ENCODE results near the gene DUOXA2.
"Not testable (repeated sequence)": the region's sequence is repeated elsewhere in the genome, so short reads cannot be mapped to it uniquely, and the experiment has no call there.

Gene DUOXA2

DNA sequence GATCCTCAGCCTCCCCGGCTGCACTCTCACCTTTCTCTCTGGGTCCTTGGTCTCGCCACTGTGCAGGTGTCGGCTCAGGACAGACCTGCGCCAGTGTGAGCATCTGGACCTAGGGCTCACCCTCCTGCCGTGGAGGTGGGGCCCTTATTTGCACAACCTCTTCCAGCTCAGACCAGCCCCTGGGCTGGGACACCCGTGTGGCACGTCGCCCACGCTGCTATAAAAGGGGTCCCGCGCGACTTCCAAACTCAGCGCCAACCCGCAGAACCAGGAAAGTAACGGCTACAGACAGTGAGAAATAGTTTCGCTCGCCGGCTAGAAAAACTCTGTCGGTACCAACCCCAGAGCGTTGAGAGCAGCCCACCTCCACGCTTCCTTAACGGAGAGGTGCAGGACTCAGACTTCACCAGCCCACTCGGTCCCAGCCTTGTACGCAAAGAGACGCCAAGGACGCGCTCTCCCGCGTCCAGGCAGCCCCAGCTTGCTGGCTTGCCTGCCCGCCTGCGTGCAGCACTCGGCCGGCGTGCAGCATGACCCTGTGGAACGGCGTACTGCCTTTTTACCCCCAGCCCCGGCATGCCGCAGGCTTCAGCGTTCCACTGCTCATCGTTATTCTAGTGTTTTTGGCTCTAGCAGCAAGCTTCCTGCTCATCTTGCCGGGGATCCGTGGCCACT, at the start of gene DUOXA2, which contains the start of gene DUOX2:
TSS of gene DUOXA2 (plus strand) at position 251 of the 675 bp plus-strand sequence. CDS start at position 531, 280 bp downstream.
TSS of gene DUOX2 (minus strand) at position 97 of the 675 bp plus-strand sequence. CDS start 761 bp downstream, outside the sequence.
- no peak within 1 kb of the TSS for H3K4me3 ChIP-seq (ENCODE audit: low read depth, low read length)

DNA sequence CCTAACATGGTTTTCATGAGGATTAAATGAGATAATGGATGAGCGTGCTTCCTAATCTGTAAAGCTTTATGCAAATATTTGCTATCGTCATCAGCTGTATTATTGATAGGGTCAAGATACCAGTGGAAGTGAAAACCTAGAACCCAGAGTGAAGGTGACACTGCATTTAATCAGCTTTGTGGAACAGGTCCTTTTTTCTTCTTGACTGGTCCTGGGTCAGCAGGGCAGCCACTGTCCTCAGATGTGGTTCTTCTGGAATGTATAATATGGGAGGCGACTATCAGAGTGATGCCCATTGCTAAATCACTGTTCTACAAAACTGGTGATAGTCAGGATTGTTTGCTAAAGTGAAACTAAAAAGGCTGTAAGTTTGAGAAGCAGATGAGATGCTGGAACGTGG, 49.7 kb upstream of the DUOXA2 start:
- no peak overlapping the region for H3K4me3 ChIP-seq (ENCODE audit: low read depth, low read length)

- not testable (repeated sequence) for H3K4me3 ChIP-seq (ENCODE audit: low read depth, low read length)
Measured at GRCh38 chr15:45069942-45070360, 44.2 kb upstream of the DUOXA2 start.

GRCh38 chr15:45073602-45074001, 40.5 kb upstream of the DUOXA2 start:
- not testable (repeated sequence) for H3K4me3 ChIP-seq (ENCODE audit: low read depth, low read length)

GRCh38 chr15:45075440-45076320, 38.4 kb upstream of the DUOXA2 start:
- not testable (repeated sequence) for H3K4me3 ChIP-seq (ENCODE audit: low read depth, low read length)

- not testable (repeated sequence) for H3K4me3 ChIP-seq (ENCODE audit: low read depth, low read length)
Measured at GRCh38 chr15:45077391-45077790, 36.7 kb upstream of the DUOXA2 start.

GRCh38 chr15:45079201-45079600, 34.9 kb upstream of the DUOXA2 start:
- H3K4me3 ChIP-seq (ENCODE audit: low read depth, low read length) = not testable (repeated sequence)

GRCh38 chr15:45079628-45080246, 34.4 kb upstream of the DUOXA2 start:
- H3K4me3 ChIP-seq (ENCODE audit: low read depth, low read length) = not testable (repeated sequence)

GRCh38 chr15:45080593-45080992, 33.5 kb upstream of the DUOXA2 start:
- H3K4me3 ChIP-seq (ENCODE audit: low read depth, low read length) = not testable (repeated sequence)

- not testable (repeated sequence) for H3K4me3 ChIP-seq (ENCODE audit: low read depth, low read length)
Measured at GRCh38 chr15:45082412-45082811, 31.7 kb upstream of the DUOXA2 start.

GRCh38 chr15:45083223-45083622, 30.9 kb upstream of the DUOXA2 start:
- H3K4me3 ChIP-seq (ENCODE audit: low read depth, low read length) = no peak overlapping the region

DNA sequence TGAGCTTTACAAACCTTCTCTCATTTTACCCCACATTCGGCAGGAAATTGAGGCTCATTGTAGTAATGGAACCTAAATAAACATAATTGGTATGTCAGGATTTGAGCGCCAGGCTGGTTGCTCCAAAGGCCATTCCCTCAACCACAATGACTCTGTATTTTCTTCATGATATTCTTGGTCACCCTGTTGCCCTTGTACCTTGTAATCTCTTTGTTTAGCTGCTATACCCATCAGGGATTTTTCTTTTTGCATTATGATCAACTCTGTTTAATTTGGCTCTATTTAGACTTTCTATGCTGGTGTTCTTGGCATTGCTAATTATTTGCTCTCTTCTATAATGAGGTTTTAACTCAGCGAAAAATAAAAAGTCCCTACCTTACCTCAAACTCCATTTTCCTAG, 30.0 kb upstream of the DUOXA2 start:
- H3K4me3 ChIP-seq (ENCODE audit: low read depth, low read length) = no peak overlapping the region

DNA sequence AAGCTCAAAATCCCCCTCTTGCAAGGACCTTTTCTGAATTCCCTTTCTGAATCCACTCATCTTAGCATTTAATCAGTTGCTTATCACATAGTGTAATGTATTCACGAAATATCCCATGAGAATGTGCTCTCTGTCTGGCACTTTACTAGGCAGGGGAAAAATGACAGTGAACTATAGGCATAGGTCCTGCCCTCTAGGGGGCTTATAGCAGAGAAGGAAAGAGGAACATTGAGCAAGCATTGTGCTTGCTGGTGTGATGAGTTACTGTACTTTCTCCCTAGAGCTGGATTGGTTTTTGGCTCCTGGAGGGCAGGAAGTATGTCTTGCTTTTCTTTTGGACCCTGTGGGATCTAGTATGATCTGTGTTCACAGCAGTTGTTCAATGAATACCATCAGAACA, 26.6 kb upstream of the DUOXA2 start:
- no peak overlapping the region for H3K4me3 ChIP-seq (ENCODE audit: low read depth, low read length)

DNA sequence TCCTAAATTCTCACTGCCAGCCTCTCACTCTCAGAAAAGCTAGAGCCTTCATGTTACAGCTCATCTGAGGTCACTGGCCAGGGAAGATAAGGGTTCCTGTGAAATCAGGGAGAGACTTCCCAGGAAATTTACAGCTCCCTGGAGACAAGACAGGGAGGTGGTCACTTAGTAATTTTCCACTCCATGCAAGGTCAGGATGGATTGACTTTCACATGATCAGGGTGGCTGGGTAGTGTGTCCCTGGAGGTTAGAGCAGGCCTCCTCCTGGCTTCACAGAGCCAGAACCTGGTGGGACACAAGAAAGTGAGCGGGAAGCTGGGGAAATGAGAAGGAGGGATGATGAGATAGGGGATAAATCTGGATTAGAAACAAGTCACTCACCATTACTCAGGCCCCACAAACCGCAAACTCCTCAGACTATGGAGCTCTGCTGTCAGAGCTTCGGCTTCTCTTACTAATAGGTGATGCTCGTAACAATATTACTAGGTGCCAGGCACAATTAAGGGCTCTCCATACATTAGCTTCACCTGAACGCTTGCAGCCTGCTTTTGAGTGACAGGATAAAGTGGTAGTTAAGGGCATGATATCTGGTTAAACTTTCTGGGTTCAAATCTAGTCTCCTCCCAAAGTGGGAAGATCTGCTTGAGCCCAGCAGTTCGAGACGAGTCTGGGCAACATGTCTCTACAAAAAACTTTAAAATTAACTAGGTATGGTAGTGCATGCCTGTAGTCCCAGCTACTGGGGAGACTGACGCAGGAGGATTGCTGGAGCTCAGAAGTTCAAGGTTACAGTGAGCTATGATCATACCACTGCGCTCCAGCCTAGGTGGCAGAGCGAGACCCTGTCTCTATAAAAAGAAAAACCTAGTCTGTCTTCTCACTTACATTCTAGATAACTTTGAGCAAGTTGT, 25.1 kb upstream of the DUOXA2 start:
- no peak overlapping the region for H3K4me3 ChIP-seq (ENCODE audit: low read depth, low read length)

DNA sequence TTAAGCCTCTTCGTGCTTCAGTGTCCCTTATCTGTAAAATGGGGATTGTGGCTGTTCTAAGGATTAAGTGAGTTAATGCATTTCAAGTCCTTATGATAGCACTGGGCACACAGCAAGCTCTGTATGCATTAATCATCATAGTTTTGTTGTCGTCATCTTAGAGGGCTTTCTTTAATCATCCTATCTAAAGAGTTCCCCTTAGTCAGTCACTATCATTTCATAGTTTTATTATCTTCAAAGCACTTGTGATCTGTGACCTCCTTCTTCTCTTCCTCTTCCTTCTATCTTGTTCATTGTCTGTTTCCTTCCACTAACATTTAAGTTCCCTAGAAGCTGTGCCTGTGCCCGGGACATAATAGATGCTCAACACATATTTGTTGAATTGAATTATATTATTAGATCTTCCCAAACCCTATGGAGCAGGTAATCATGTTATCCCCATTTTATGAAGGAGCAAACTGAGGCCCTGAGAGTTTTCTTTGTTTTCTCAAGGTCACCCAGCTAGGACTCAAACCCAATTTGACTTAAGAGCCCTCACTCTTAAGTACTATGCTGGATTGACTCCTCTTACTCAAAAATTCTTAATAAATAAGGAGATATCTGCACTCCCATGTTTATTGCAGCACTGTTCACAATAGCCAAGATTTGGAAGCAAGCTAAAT, 24.3 kb upstream of the DUOXA2 start:
- no peak overlapping the region for H3K4me3 ChIP-seq (ENCODE audit: low read depth, low read length)

DNA sequence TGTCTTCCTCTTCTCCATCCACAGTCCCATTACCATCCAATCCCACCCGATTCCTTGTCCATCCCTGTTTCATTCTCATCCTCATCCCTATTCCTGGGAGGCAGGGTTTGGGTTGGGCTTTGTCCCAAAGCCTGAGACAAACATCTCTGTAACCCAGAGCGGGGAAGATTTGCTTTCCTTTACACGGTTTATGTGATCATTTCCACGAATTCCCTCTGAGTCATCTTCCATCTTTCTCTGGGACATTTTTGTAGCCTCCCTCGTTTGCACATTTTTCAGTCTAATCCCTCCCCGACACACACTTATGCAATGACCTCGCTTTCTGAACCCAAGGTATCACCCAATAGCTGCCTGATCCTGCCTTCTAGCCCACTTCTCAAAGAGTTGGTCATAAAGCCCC, 23.0 kb upstream of the DUOXA2 start:
- no peak overlapping the region for H3K4me3 ChIP-seq (ENCODE audit: low read depth, low read length)

- no peak overlapping the region for H3K4me3 ChIP-seq (ENCODE audit: low read depth, low read length)
Measured at GRCh38 chr15:45091576-45091975, 22.6 kb upstream of the DUOXA2 start.

- no peak overlapping the region for H3K4me3 ChIP-seq (ENCODE audit: low read depth, low read length)
Measured at GRCh38 chr15:45093013-45093412, 21.1 kb upstream of the DUOXA2 start.

GRCh38 chr15:45093622-45094357, 20.3 kb upstream of the DUOXA2 start:
- no peak overlapping the region for H3K4me3 ChIP-seq (ENCODE audit: low read depth, low read length)

All from iPS-11a (cell line).